HG02840 (cell line): ENCODE results near the gene AGPAT2.

Experiments used
- ATAC-seq: cut with Tn5 transposase; IDR thresholded peaks from one replicate; pipeline ENCODE4 v1.9.1; 2021; ENCODE audit warnings: mild to moderate bottlenecking, moderate library complexity, moderate number of reproducible peaks; ENCODE audit not compliant: unreplicated experiment, low FRiP score

Gene AGPAT2

DNA sequence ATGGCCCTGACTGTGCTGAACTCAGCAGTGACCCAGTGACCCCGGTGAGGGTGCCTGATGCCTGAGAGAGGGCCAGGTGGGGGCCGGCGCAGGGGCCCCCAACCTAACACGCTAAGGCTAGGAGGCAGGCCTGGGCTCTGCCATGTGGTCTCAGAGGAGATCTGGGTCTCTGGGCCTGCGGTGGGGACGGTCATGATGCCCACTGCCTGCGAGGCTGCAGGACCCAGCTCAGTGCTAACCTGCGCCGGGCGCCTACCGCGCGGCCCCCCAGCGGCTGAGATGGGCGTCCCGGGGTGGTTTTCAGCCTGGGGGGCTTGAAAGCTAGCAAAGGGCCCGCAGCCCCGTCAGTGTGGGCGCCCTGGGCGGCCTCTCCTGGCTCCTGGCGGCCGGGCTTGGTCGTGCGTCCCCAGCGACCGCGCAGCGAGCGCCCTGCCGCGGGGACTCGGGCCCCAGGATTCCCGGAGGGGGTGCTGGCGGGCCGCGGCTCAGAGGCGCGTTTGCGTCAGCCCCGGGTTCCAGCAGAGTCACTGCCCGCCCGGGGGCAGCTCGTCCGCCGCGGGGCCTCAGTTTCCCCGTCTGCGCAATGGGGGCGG lies 22.1 kb downstream of the AGPAT2 start:
- ATAC-seq, result no peak

DNA sequence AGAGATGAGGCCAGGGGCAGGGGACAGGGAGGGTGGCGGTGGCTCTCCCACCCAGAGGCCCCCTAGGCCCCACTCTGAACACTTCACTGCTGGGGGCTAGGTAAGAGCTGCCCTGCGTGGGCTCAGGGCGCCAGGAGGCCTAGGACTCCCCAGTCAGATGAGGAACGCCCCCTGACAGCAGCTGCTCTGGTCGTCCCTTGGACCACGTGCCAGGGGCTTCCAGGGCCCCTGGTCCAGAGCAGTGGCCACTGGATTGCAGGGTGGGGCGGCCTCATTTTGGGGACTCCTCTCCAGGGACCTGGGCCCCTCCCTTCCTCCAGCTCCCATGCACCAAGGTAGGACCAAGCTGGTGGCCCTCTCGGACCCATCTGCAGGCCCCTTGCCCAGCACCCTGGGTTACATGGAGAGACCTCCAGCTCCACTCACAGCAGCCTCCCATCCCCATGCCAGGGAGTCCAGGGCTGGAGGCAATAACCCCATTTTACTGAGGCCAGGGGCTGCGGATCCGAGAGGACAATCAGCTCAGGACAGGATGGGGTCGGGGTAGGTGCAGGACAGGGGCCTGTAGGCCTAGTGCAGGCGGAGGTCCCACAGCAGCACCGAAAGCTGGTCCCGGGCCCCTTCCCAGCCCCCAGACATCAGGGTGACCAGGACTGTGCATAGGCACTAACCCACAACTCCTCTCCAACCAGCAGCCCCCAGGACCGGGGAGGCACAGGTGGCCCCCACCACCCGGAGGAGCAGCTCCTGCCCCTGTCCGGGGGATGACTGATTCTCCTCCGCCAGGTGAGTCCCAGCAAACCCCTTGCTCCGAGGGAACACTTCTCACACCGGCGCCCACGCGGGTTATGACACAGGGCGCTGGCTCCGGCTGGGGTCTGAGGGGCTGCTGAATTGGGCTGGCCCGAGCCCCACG lies 23.0 kb downstream of the AGPAT2 start:
- no peak for ATAC-seq

DNA sequence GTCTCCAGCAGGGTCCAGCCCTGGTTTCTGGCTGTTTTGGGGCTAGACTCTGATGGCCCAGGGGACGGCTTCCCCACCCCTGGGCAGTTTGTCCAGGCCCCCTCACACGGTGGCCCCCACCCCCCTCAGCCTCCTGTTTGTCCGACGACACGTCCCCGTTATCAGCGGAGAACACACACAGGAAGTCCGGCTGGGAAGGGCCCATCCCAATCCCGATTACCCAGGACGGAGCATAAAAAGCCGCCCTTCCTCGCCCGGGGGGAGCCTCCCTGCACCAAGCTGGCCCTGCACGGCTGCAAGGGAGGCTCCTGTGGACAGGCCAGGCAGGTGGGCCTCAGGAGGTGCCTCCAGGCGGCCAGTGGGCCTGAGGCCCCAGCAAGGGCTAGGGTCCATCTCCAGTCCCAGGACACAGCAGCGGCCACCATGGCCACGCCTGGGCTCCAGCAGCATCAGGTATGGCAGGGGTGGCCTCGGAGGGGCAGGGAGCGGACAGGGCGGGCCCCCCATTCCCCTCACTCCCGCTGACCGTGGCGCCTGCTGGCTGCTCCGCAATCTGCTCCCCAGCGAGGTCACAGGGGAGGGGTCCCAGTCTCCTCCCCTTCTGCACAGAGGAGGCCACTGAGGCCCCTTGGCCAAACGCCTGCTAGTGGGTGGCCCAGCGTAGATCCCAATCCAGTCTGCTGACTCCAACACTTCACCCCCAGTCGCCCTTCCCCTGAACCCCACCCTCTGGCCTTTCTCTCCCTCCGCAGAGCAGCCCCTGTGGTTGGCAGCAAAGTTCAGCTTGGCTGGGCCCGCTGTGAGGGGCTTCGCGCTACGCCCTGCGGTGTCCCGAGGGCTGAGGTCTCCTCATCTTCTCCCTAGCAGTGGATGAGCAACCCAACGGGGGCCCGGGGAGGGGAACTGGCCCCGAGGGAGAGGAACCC lies 24.3 kb downstream of the AGPAT2 start, which contains the start of gene EGFL7:
EGFL7 (plus strand) TSS at position 261 of the 926 bp plus-strand sequence. CDS start 5,367 bp downstream, outside the sequence.
- no peak for ATAC-seq

DNA sequence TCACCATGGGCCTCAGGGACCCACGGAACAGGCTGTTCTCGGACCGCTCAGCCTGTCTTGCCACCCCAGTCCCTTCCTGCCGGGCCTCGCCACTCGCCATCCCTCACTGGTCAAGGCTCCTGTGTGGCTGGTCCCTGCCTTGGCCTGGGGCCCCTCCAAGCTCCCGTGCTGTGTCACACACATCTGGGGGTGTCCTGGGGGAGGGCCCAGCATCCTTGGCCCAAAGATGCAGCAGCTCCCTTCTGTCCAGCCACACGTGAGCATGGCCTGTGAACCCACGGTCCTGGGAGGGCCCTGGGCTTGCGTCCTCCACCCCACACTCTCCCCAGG lies 25.0 kb downstream of the AGPAT2 start:
- ATAC-seq, result no peak

DNA sequence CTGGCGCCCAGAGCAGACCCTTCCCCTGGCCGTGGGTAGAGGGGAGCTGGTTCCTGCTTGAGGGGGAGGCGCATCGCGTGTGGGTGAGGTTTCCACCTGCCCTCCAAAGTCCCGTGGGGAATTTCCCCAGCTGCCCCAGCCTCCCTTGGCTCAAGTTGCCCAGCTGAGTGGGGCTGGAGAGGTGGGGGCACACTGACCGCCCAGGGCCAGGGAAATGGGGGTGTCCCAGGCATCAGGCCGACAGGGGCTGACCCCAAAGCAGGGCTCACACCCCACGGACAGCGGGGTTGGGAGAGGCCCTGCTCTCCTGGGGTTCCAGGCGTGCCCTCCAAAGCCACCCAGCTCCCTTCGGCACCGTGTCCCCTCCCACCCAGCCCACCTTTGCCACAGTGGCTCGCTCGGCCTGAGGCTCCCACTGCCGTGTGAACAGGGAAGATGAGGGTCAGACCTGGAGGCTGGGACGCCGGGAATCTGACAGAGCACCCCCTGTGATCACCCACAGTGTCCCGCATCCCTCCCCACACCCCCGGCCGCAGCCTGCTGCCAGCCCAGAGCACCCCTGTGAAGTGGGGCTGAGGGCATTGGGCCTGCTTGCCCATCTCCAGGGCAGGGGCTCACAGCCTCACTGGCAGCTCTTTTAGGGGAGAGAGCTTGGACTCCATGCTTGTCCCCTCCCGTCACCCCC lies 25.5 kb downstream of the AGPAT2 start:
- ATAC-seq, result no peak

DNA sequence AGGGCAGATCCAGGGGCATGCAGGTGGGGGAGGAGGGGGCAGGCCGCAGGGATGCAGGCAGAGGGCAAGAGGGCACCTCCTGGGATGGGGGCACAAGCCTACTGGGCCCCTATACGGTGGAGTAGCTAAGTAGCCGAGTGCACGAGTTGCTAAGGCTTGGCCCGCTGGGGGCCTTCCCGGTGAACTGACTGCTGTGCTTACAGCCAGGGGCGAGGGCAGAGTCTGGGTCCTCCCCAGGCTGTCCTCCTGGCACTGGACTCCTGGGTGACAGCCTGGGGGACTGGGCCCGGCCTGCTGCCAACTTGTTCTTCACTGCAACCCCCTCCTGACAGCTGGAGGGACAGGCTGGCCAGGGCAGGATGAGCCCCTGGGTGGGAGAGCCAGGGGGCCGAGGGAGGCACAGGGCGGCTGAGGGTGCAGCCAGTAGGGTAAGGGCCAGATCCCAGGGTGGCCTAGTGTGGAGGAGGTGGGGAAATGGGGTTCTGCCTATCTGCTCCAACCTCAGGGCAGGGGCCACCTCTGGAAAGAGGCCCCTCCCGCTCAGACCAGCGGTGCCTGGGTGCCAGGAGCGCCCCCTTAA lies 26.2 kb downstream of the AGPAT2 start:
- no peak for ATAC-seq

DNA sequence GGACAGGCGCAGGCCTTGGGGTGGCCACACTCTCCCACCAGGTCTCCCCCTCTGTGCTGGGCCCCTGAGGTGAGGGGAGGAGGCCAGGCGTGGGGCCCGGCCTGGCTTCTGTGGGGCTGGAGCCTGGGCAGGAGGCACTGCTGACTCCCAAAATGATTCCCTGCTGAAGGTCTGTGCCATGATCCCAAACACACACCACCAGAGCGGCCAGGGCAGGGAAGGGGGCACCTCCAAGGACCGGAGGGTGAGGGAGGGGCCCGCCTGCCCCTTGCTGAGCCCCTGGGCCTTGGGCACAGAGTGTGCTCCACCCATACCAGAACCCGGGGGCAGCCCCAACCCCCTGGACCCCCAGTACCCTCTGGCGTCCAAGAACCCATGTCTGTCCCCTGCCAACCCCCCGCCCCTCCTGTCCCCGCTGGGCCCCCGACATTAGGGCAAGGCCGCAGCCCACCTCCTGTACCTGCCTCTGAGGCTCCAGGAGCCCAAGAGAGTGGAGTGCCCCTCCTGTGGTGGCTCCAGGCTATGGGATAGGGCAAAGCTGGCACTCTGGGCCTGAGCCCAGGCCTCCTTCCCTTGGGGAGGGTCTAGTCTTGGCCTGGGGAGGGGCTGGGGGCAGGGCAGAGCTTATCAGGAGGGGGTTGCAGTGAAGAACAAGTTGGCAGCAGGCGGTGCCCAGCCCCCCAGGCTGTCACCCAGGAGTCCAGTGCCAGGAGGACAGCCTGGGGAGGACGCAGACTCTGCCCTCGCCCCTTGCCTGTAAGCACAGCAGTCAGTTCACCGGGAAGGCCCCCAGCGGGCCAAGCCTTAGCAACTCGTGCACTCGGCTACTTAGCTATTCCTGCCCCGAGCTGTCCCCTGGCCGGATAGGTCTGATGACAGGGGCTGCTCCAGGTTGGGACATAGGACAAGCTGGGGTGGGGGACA lies 27.1 kb downstream of the AGPAT2 start:
- no peak for ATAC-seq

DNA sequence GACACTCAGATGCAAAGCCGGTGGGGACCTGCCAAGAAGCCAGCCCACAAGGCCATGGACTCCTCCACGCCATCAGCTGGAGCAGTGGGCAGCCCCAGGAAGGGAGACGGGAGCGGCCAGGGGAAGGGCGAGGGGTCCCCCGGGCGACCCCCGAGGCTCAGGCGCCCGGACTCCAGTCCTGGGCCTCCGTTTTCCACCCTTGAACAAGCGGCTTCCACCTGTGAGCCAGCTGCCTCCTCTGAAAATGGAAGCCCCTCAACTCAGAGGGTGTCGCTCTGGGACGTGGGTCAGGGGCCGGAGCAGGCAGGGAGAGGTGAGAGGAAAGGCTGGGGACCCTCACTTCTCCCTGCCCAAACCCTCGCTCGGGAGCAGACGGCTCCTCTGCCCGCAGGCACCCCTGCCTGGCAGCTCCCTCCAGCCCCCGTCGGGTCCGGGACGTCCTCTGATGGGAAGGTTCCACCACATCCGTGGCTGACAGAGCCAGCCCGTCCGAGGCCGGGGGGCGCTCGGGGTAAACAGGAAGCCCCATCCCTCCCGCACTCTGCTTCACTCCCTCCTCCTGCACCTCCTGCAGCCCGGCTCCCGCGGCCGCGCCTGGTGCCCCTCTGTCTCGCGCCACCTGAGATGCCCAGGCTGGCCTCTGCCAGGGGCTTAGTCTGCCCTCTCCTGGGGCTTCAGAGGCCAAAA lies 28.3 kb downstream of the AGPAT2 start:
- no peak for ATAC-seq

DNA sequence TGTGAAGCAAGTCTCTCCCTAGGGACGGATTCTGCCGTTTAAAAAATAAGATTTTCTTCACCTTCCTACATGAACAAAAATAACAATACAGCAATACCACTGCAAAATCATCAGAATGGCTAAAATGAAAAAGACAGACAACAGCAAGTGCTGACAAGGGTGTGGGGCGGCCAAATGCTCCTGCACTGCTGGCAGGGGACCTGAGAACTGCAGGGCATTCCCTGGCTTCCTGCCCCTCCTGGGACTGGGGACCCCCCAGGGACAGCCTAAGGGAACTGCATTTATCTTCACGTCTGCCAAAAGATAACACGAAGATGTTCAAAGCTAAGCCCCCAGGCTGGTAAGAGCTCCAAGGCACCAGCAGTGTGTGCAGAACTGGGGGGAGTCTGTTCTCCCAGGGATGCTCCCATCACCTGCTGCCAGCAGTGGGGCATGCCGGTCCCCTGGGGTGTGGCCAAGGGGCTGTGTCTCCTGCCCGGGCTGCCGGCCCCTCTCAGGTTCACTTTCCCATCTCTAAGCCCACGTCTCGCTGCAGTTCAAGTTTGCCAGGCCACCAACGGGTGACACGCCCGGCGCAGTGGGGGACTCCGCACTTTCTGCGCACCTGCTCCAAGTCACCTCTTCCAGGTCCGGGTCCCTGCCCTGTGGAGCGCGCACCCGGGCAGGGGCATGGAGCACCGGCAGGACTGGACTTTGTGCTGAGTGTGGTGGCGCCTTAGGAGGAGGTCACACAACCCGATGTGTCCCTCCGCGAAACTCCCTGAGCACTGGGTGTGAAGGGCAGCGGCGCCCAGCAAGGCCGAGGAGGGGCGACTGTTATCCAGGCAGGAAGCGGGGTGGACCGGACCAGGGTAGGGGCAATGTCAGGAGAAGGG lies 29.0 kb downstream of the AGPAT2 start:
- ATAC-seq, result no peak

DNA sequence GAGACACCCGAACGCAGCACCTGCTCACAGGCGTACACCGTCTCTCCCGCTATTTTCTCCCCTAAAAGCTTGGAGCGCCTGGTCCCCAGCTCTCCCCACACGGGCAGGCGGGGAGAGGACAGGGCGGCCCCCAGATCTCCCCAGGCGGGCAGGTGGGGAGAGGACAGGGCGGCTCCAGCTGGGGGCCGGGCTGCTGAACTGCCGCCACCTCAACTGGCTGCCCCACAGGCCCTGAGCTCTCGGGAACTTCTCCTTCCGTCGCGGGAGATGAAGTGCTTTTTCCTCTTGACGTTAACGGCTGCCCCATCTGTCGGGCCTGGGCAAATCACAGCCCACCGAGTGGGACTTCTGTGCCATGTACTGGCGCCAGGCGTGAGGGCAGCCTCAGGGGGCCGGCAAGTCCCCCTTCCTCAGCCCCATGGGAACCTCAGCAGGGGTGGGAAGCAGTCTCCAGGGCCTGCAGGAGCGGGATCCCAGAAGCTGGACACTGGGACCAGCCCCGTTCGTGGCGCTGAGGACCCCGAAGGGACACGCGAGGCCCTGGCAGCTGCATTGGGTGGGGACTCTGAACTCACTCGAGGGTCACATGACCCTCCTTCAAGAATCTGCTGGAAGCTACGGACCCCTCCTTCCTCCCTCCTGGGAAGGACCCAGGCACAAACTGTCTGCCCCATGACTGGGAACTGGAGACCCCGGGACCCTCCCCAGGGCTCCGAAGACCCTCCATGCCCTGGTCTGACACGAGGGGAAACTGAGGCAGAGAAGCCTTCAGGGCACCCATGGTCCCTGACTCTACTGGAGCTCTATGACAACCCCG lies 30.3 kb downstream of the AGPAT2 start:
- no peak for ATAC-seq

DNA sequence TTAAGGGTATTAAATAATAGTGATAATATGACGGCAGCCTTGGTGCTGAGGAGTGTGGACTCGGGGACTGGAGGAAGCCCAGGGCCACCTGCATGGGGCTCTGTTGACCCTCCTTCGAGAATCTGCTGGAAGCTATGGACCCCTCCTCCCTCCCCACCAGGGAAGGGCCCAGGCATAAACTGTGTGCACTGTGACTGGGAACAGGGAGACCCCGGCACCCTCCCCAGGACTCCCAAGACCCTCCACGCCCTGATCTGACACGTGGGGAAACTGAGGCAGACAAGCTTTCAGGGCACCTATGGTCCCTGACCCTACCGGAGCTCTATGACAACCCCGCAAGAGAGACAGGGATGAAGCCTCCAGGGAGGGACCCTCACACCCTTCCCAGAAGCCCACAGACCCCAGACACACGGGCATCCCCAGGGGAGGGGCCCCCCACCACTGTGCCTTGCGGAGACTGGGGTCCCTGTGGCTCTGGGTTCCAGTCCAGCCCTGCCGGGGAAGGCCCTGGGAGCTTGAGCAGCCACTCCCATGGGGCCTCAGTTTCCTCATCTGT lies 31.0 kb downstream of the AGPAT2 start:
- no peak for ATAC-seq

DNA sequence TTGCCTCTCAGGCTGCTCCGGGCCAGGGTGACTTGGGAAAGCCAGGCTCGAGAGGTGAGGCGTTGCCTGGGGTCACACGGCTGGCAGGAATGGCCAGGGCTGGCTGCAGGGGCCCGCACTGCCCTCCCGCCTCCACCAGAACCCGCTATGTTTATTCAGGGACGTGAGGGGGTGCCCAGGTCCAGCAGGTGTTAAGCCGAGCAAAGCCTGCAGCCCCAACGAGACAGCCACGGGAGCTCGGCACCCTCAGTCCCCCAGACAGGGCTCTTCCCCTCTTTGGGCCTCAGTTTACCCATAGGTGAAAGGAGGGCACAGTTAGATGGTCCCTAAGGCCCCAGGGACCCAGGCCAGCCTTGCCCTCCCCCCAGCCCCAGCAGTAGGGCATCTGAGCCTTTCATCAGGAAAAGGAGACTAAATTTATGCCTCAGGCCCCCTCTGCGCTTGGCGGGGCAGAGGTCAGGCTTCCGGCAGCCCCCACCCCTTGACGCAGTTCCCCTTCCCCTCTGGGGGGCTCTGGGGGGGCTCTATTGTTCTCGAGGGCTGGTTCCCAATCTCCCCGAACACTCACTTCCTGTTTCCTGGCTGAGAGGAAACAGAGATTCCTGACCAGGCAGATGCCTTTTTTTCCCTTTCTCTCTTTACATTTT lies 31.6 kb downstream of the AGPAT2 start:
- no peak for ATAC-seq

DNA sequence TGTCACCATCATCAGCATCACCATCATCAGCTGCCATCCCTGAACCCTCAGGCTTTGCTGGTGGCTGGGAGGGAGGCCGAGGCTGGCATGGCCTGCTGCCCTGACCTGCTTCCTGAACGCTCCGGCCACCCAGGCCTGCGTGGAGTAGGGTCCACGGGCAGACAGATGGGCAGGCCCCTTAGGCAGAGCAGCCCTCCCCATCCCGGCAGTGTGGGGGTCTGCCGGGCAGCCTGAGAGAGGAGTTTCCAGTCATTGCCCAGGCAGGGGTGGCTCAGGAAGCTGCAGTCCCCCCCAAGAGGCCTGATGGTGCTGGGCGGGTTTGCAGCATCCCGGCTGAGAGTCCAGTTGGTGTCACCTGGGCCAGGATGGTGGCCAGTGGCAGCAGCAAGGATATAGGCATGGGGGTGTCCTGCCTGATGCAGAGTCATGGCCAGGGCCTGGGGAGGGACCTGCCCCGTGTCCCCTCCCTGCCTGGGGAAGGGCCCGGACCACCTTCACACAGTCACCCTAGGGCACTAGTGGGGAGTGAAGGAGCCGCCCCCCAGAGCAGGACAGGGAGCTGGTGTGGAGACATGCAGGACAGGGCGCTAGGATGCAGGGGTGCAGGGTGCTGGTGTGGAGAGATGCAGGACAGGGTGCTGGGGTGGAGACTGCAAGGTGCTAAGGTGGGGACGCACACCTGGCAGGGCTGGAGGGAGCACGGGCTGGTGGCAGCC lies 32.3 kb downstream of the AGPAT2 start:
- ATAC-seq, result no peak

DNA sequence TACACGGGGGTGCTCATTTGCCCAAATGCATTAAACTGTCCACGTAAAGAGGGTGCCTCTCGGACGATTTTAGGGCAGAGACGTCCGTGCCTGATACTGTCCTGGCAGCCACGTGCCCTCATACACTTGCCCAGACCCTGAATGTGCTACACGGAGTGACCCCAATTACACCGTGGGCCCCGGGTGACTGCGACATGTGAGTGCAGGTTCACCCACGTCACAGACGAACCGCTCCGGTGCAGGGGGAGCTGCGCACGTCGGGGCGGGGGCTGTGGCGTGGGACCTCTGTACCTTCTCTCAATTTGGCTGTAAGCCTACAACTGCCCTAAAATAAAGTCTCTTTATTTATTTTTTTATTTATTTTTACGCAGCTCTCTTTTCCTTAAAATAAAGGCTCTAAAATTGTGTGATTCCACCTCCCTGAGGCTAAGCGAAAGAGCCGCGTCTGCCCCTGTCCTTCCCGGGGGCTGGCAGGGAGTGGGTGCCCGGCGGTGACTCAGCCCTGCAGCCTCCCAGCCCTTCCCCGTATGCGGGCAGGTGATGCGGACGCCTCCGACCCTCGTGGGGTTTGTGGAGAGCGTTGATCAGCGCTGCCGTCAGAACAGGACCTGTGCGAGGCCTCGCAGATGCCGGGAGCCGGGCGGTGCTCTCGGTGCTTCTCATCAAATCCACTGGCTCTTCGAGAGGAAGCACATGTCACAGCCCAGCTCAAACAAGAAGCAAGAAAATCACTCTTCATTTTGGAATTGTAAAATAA lies 33.8 kb downstream of the AGPAT2 start:
- ATAC-seq, result no peak

DNA sequence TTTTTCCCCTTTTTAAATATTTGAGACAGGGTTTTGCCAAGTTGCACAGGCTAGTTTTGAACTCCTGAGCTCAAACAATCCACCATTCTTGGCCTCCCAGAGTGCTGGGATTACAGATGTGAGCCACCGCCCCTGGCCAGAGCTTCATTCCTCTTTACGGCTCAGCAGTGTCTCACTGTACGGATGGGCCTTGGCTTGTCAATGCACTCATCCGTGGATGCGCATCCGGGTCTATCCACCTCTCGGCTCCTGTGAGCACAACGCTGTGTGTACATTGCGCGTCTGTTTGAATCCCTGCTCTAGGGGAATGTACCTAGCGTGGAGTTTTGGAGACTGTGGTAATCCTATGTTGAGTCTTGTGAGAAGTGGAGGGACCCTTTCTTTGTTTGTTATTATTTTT lies 35.4 kb downstream of the AGPAT2 start:
- no peak for ATAC-seq
